ENCODE measurements around the gene MT1G. TPM values are rescaled to one million over a fixed set of nuclear protein-coding genes. Genes with fewer than 3 reads are reported as not detected.
"Not testable (repeated sequence)": the region's sequence is repeated elsewhere in the genome, so short reads cannot be mapped to it uniquely, and the experiment has no call there.

The MT1G gene
- total RNA-seq, 2 experiments from 2014 or later: 35.9 to 39.0 TPM

GRCh38 chr16:56625943-56626654 is 41.8 kb downstream of the MT1G start:
- no peaks in the 10 kb centered on the region for H3K9me3 Mint-ChIP-seq
- peaks cover 25% of the 10 kb centered on the region for H3K27me3 Mint-ChIP-seq
- ChIA-PET CTCF (interaction anchor here (0.8 to 1.5 kb wide), 7 partner anchors 9 to 76 kb away, joined by 3 to 8 read pairs (median 3); no protein-coding TSS in a partner anchor), POLR2A (interaction anchor here (0.6 to 1.9 kb wide), 6 partner anchors 12 to 31 kb away, joined by 3 to 9 read pairs (median 3); no protein-coding TSS in a partner anchor)
- intact Hi-C loops (cut with micrococcal nuclease): no loop called here
- H3K4me1 Mint-ChIP-seq (ENCODE audit: low read depth): peaks cover 15% of the 10 kb centered on the region
- no peak for TF ChIP-seq CTCF (IDR thresholded peaks at IDR 0.05)
- H3K36me3 Mint-ChIP-seq (ENCODE audit: low read depth): no peaks in the 10 kb centered on the region
- H3K4me3 Mint-ChIP-seq: peak overlapping the region; percentile 78
- H3K27ac Mint-ChIP-seq: peak overlapping the region; percentile 69
- no peak for DNase-seq
- ATAC-seq: peak; percentile 31

- ATAC-seq (peak; percentile 92), DNase-seq (peak; percentile 74)
- H3K4me3 Mint-ChIP-seq: peak within 1 kb of the TSS; percentile 78
- peaks cover 15% of the 10 kb centered on the region for H3K4me1 Mint-ChIP-seq (ENCODE audit: low read depth)
- H3K27ac Mint-ChIP-seq: peak within 1 kb of the TSS; percentile 69
- intact Hi-C loops (cut with micrococcal nuclease): no loop called here
- CTCF ChIA-PET: interaction anchor here (0.6 to 1.5 kb wide), 8 partner anchors 8 to 92 kb away, joined by 3 to 8 read pairs (median 3); no protein-coding TSS in a partner anchor
- no peaks in the 10 kb centered on the region for H3K9me3 Mint-ChIP-seq
- TF ChIP-seq CTCF (IDR thresholded peaks at IDR 0.05): no peak
- POLR2A ChIA-PET: interaction anchor here (0.6 to 1.9 kb wide), 6 partner anchors 11 to 32 kb away, joined by 3 to 9 read pairs (median 3); no protein-coding TSS in a partner anchor
- H3K36me3 Mint-ChIP-seq (ENCODE audit: low read depth): no peaks in the 10 kb centered on the region
- H3K27me3 Mint-ChIP-seq: peaks cover 25% of the 10 kb centered on the region
Observed at GRCh38 chr16:56625140-56625942, 42.5 kb downstream of the MT1G start, which contains the start of gene MT1E. Gene MT1E (plus strand): TSS chr16:56625781. CDS start chr16:56625852, 71 bp downstream.

- Mint-ChIP-seq H3K4me3 (no peak overlapping the region), H3K9me3 (no peaks in the 10 kb centered on the region), H3K27me3 (peaks cover 22% of the 10 kb centered on the region), H3K4me1 (ENCODE audit: low read depth) (peaks cover 15% of the 10 kb centered on the region), H3K36me3 (ENCODE audit: low read depth) (no peaks in the 10 kb centered on the region), H3K27ac (no peak overlapping the region)
- ChIA-PET POLR2A (interaction anchor here (0.6 to 0.9 kb wide), 3 partner anchors 14 to 366 kb away, joined by 3 to 6 read pairs (median 3); no protein-coding TSS in a partner anchor), CTCF (interaction anchor here (1.0 to 1.9 kb wide), 5 partner anchors 17 to 32 kb away, joined by 3 to 5 read pairs (median 4); no protein-coding TSS in a partner anchor)
- TF ChIP-seq CTCF (IDR thresholded peaks at IDR 0.05): no peak
- intact Hi-C loops (cut with micrococcal nuclease): no loop called here
- DNase-seq (no peak), ATAC-seq (no peak)
Observed at GRCh38 chr16:56623637-56624036, 44.2 kb downstream of the MT1G start.

GRCh38 chr16:56623184-56623583 is 44.7 kb downstream of the MT1G start:
- H3K27ac Mint-ChIP-seq; ATAC-seq; H3K36me3 Mint-ChIP-seq (ENCODE audit: low read depth); H3K9me3 Mint-ChIP-seq; intact Hi-C loops (cut with micrococcal nuclease); H3K4me3 Mint-ChIP-seq; DNase-seq: not testable (repeated sequence)
- H3K27me3 Mint-ChIP-seq: peaks cover 23% of the 10 kb centered on the region
- ChIA-PET CTCF (interaction anchor here (1.0 to 1.9 kb wide), 5 partner anchors 17 to 33 kb away, joined by 3 to 5 read pairs (median 4); no protein-coding TSS in a partner anchor), POLR2A (interaction anchor here (0.9 to 1.1 kb wide), 2 partner anchors 13 kb away, joined by 3 read pairs; no protein-coding TSS in a partner anchor)
- H3K4me1 Mint-ChIP-seq (ENCODE audit: low read depth): peaks cover 15% of the 10 kb centered on the region

GRCh38 chr16:56621665-56622445 is 46.0 kb downstream of the MT1G start:
- peaks cover 25% of the 10 kb centered on the region for H3K4me1 Mint-ChIP-seq (ENCODE audit: low read depth)

More at GRCh38 chr16:56621665-56622445, 46.0 kb downstream of the MT1G start:
- peaks cover 26% of the 10 kb centered on the region for H3K27me3 Mint-ChIP-seq
- CTCF ChIA-PET: interaction anchor here (1.9 kb wide), 1 partner anchor 27 kb away, joined by 5 read pairs; no protein-coding TSS in a partner anchor
- H3K4me3 Mint-ChIP-seq; intact Hi-C loops (cut with micrococcal nuclease); ATAC-seq; H3K27ac Mint-ChIP-seq; DNase-seq; H3K36me3 Mint-ChIP-seq (ENCODE audit: low read depth); H3K9me3 Mint-ChIP-seq: not testable (repeated sequence)
- POLR2A ChIA-PET: interaction anchor here (1.1 kb wide), 1 partner anchor 12 kb away, joined by 3 read pairs; no protein-coding TSS in a partner anchor
